Cardiac muscle cell (in vitro differentiated cells and primary cell): ENCODE data around the gene TMEM132D. TPM values are rescaled to one million over a fixed set of nuclear protein-coding genes. Genes with fewer than 3 reads are reported as not detected.

Experiments used
- DNase-seq, 2 donors: peaks; one replicate each; pipeline versions ENCODE4 v3.0.0 to v3.0.0-alpha.2; 2010 to 2017; ENCODE audit warnings: low read depth in 1 of 2, low spot score in 1 of 2
- H3K27ac ChIP-seq: fragments of 200-600 bp; sonication (generic); 2 replicates; pipeline ENCODE4 v1.5.1; 2016
- H3K27me3 ChIP-seq: fragments of 200-600 bp; sonication (generic); 2 replicates; pipeline ENCODE4 v1.6.0; 2016; ENCODE audit warnings: control low read depth
- H3K36me3 ChIP-seq: fragments of 200-600 bp; sonication (generic); 2 replicates; pipeline ENCODE4 v1.5.1; 2016; ENCODE audit warnings: control low read depth
- H3K4me1 ChIP-seq: fragments of 200-600 bp; sonication (generic); 2 replicates; pipeline ENCODE4 v1.8.1; 2017; ENCODE audit warnings: low read depth, mild to moderate bottlenecking, mixed run types
- H3K4me3 ChIP-seq: fragments of 200-600 bp; sonication (generic); 2 replicates; pipeline ENCODE4 v1.5.1; 2016; ENCODE audit warnings: mild to moderate bottlenecking
- H3K9me3 ChIP-seq: fragments of 200-600 bp; sonication (generic); 2 replicates; pipeline ENCODE4 v1.5.1; 2017; ENCODE audit warnings: low read depth, mild to moderate bottlenecking, control low read depth
- polyA plus RNA-seq: library from polyadenylated mRNA; unstranded; fragments of >200 nt; fragmentation: Nextera tagmentation; extraction: Ambion mirVana; gene quantifications from 2 replicates; pipeline ENCODE4 v1.2.1, GENCODE V29; 2016
- total RNA-seq: library from RNA; depleted of rRNA; stranded (reverse); fragments of >200 nt; gene quantifications from 2 replicates; pipeline ENCODE4 v1.2.3, GENCODE V29; 2016
- TF ChIP-seq, protein P1 (sequence below): IDR thresholded peaks from 2 replicates; pipeline ENCODE4 v1.5.1; 2012; ENCODE audit warnings: low read depth, mild to moderate bottlenecking, low read length

Gene TMEM132D
- total and polyA plus RNA-seq, 2 experiments from 2014 or later = 0.03 TPM; not detected in 1

DNA sequence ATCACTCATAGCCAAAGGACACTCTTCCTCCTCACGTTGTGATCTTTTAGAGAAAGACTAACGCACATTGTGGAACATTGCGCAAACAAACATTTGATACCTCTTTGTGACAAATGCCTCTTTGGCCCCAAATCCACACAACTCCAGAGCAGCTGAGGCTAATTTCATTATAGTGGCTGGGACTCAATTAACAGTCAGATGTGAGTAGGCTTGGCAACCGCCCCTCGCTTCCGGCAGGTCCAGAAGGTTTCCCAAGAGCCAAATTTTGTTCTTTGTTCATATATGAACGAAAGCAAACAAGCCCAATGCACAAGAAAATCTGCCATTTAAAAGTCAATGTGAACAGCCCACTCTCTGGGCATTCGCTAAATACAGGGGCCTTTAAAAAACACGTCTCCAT is 776.6 kb downstream of the TMEM132D start:
- Histone ChIP-seq H3K4me3 (no peak overlapping the region), H3K36me3 (no peaks in the 10 kb centered on the region), H3K27ac (no peak overlapping the region), H3K27me3 (no peaks in the 10 kb centered on the region), H3K9me3 (no peaks in the 10 kb centered on the region), H3K4me1 (no peaks in the 10 kb centered on the region)
- TF ChIP-seq, protein P1, sequence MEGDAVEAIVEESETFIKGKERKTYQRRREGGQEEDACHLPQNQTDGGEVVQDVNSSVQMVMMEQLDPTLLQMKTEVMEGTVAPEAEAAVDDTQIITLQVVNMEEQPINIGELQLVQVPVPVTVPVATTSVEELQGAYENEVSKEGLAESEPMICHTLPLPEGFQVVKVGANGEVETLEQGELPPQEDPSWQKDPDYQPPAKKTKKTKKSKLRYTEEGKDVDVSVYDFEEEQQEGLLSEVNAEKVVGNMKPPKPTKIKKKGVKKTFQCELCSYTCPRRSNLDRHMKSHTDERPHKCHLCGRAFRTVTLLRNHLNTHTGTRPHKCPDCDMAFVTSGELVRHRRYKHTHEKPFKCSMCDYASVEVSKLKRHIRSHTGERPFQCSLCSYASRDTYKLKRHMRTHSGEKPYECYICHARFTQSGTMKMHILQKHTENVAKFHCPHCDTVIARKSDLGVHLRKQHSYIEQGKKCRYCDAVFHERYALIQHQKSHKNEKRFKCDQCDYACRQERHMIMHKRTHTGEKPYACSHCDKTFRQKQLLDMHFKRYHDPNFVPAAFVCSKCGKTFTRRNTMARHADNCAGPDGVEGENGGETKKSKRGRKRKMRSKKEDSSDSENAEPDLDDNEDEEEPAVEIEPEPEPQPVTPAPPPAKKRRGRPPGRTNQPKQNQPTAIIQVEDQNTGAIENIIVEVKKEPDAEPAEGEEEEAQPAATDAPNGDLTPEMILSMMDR = no peak
- no peak for DNase-seq

DNA sequence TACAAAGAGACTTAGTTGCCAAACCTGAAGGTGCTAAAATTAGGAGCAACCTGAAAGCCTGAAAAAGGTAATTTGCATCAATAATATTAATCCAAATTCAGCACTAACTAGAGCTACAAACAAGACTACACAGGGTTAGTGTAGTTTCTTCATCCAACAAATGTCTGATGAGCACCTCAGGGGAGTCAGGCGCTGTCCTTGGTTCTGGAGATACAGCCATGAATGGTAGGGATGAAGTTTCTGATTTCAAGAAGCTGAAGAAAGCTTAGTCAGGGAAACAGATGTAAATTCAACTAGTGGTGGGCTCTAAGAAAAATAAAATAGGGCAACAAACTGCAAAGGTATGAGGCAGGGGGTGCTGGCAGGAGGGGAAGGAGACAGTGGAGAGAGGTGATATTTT is 784.3 kb downstream of the TMEM132D start:
- H3K36me3 ChIP-seq = no peaks in the 10 kb centered on the region
- no peaks in the 10 kb centered on the region for H3K27me3 ChIP-seq
- no peaks in the 10 kb centered on the region for H3K4me1 ChIP-seq
- no peaks in the 10 kb centered on the region for H3K9me3 ChIP-seq
- no peak overlapping the region for H3K27ac ChIP-seq
- TF ChIP-seq, protein P1 = no peak
- H3K4me3 ChIP-seq = no peak overlapping the region
- DNase-seq = peak in 1 of 2 donors; percentile 66

DNA sequence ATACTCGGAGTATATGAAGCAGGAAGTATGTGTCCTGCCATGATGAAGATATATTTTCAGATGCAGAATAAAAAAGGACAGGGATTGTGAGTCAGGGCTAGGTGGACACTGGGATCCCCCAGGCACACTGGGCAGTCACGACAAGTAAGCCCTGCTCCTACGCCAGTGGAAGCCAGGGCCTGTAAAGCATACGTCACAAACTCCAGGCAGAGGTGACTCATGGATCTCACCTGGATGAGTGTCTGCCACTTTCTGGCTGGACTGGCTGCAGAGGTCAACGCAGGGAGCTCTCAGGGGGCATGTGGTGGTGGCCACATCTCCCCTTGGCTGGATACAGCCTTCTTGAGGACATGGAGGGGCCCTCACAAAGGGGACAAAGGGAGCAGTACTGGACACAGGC is 788.3 kb downstream of the TMEM132D start:
- Histone ChIP-seq H3K36me3 (no peaks in the 10 kb centered on the region), H3K4me3 (no peak overlapping the region), H3K9me3 (no peaks in the 10 kb centered on the region), H3K27me3 (no peaks in the 10 kb centered on the region), H3K27ac (no peak overlapping the region), H3K4me1 (no peaks in the 10 kb centered on the region)
- TF ChIP-seq, protein P1 = no peak
- DNase-seq = no peak

DNA sequence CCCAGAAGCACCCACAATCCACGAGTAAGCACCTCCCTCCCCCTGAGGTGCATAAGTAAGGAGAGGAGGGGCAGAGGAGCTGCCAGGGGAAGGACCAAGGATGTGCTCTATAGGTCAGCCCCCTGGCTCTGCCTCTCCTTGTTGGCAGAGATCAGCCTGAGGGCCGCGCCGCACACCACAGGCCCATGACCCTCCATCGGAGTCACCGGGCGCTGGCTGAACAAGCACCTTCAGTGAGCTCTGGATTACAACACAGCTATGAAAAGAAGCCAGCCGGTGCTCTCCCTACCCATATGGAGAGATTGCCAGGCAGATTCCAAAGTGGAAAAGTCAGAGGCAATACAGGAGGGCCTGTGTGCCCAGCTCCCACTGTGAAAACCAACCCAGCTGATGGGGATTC is 793.2 kb downstream of the TMEM132D start:
- Histone ChIP-seq H3K4me1 (no peaks in the 10 kb centered on the region), H3K36me3 (no peaks in the 10 kb centered on the region), H3K27me3 (no peaks in the 10 kb centered on the region), H3K27ac (no peak overlapping the region), H3K4me3 (no peak overlapping the region), H3K9me3 (no peaks in the 10 kb centered on the region)
- no peak for DNase-seq
- TF ChIP-seq, protein P1 = no peak

DNA sequence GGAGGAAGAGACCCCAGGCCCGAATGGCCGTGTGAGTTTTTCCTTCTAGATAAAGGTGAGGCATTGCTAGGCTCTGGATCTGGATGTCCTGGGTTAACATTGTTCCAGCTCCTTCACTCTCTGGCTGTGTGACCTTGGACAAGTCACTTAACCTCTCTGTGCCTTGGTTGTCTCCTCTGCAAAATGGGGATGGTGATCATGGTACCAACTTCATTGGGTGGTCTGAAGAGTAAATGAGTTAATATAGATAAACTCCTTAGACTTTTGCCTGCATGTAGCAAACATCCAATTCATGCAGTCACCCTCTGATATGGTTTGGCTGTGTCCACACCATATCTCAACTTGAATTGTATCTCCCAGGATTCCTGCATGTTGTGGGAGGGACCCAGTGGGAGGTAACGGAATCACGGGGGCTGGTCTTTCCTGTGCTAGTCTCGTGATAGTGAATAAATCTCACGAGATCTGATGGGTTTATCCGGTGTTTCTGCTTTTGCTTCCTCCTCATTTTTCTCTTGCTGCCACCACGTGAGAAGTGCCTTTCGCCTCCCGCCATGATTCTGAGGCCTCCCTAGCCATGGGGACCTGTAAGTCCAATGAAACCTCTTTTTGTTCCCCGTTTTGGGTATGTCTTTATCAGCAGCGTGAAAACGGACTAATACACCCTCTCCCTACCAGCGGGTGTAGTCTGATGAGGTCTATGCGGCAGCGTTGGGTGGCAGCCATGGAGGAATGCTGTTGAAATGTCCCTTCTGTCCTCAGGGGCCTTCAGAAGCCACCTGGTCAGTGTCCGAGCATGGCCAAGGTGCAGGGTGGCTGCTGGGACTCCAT is 794.4 kb downstream of the TMEM132D start:
- no peak for DNase-seq
- H3K27me3 ChIP-seq = no peaks in the 10 kb centered on the region
- H3K36me3 ChIP-seq = no peaks in the 10 kb centered on the region

More for the DNA sequence above, 794.4 kb downstream of the TMEM132D start:
- Histone ChIP-seq H3K4me3 (no peak overlapping the region), H3K9me3 (no peaks in the 10 kb centered on the region), H3K27ac (no peak overlapping the region), H3K4me1 (no peaks in the 10 kb centered on the region)
- TF ChIP-seq, protein P1 = no peak
